PC-3 (cell line): ENCODE measurements around the gene PRR5. TPM values are rescaled to one million over a fixed set of nuclear protein-coding genes. Genes with fewer than 3 reads are reported as not detected.

Experiments
- ATAC-seq: fragments of 200-7000 bp; cut with Tn5 transposase; 2 replicates; pipeline ENCODE4 v1.9.1; 2020; ENCODE audit warnings: mild to moderate bottlenecking, moderate library complexity
- BruUV-seq: library from RNA; stranded (reverse); fragments of 400-500 nt; replicated peaks from 2 replicates; lab custom pipeline; 2021; lab: Mats Ljungman, UMichigan
- CTCF ChIA-PET: fragments of 300-600 bp; sonication (Branson Sonifier 250); formaldehyde crosslinking; loops from one replicate; lab custom pipeline; 2022; ENCODE audit warnings: antibody characterized with exemption; lab: Charles Lee
- POLR2A ChIA-PET: fragments of 300-600 bp; sonication (Branson Sonifier 250); formaldehyde crosslinking; loops from one replicate; lab custom pipeline; 2022; ENCODE audit warnings: antibody characterized with exemption; ENCODE audit not compliant: unreplicated experiment; lab: Charles Lee
- DNase-seq: peaks from one replicate; pipeline ENCODE4 v3.0.0-alpha.2; 2015
- H2AFZ ChIP-seq: fragments of 300-600 bp; sonication (generic); 2 replicates; pipeline ENCODE4 v1.6.0; 2016; ENCODE audit warnings: antibody characterized with exemption, low read length
- H3F3A ChIP-seq: fragments of 300-600 bp; sonication (generic); one replicate; pipeline ENCODE4 v1.6.0; 2017; ENCODE audit warnings: antibody characterized with exemption, low read length, control low read depth, mild to moderate bottlenecking; ENCODE audit not compliant: unreplicated experiment
- H3K27ac ChIP-seq: fragments of 300-600 bp; sonication (generic); 2 replicates; pipeline ENCODE4 v1.5.1; 2016; ENCODE audit warnings: mild to moderate bottlenecking, low read length
- H3K27me3 ChIP-seq: fragments of 300-600 bp; sonication (generic); 2 replicates; pipeline ENCODE4 v1.6.1; 2016; ENCODE audit warnings: low read length, mixed read lengths
- H3K36me3 ChIP-seq: fragments of 300-600 bp; sonication (generic); 2 replicates; pipeline ENCODE4 v1.6.1; 2016; ENCODE audit warnings: low read depth, mixed run types, low read length, mixed read lengths
- H3K4me1 ChIP-seq: fragments of 300-600 bp; sonication (generic); 2 replicates; pipeline ENCODE4 v1.5.1; 2016; ENCODE audit warnings: low read length; ENCODE audit not compliant: insufficient read depth
- H3K4me2 ChIP-seq: fragments of 300-600 bp; sonication (generic); 2 replicates; pipeline ENCODE4 v1.6.0; 2016; ENCODE audit warnings: low read length
- H3K4me3 ChIP-seq: fragments of 300-600 bp; sonication (generic); 2 replicates; pipeline ENCODE4 v1.5.1; 2016; ENCODE audit warnings: mild to moderate bottlenecking, low read length, mixed read lengths
- H3K79me2 ChIP-seq: fragments of 300-600 bp; sonication (generic); 2 replicates; pipeline ENCODE4 v1.6.1; 2017; ENCODE audit warnings: low read length, mixed read lengths
- H3K9ac ChIP-seq: fragments of 300-600 bp; sonication (generic); 2 replicates; pipeline ENCODE4 v1.6.0; 2016; ENCODE audit warnings: mild to moderate bottlenecking, low read length
- H3K9me2 ChIP-seq: fragments of 300-600 bp; sonication (generic); replicated peaks from 2 replicates; pipeline ENCODE4 v1.6.1; 2016; ENCODE audit warnings: mixed run types, low read length, mixed read lengths
- H3K9me3 ChIP-seq: fragments of 300-600 bp; sonication (generic); 2 replicates; pipeline ENCODE4 v1.6.1; 2016; ENCODE audit warnings: low read length, mixed read lengths
- H4K20me1 ChIP-seq: fragments of 300-600 bp; sonication (generic); 2 replicates; pipeline ENCODE4 v1.6.1; 2016; ENCODE audit warnings: low read length, mixed read lengths
- EZH2 ChIP-seq: fragments of 300-600 bp; sonication (generic); IDR thresholded peaks from one replicate; pipeline ENCODE4 v1.6.1; 2017; ENCODE audit warnings: antibody characterized with exemption, mild to moderate bottlenecking, low read length; ENCODE audit not compliant: unreplicated experiment
- EZH2phosphoT487 ChIP-seq: fragments of 300-600 bp; sonication (generic); IDR thresholded peaks from 2 replicates; pipeline ENCODE4 v1.6.1; 2018; ENCODE audit warnings: mild to moderate bottlenecking, antibody characterized with exemption, low read length, borderline replicate concordance
- intact Hi-C: fragments of 100-400 bp; cut with micrococcal nuclease; formaldehyde crosslinking; loops from 2 replicates; pipeline ENCODE4 v1.9.0; 2023
- total RNA-seq: library from RNA; depleted of rRNA; stranded (reverse); fragments of >200 nt; gene quantifications from 2 replicates; pipeline ENCODE4 v1.2.3, GENCODE V29; 2014
- TF ChIP-seq, protein P1 (sequence below): fragments of 300-600 bp; sonication (generic); conservative IDR thresholded peaks from 2 replicates; pipeline ENCODE4 v1.5.1; 2017; ENCODE audit warnings: antibody characterized with exemption, low read depth, mild to moderate bottlenecking, low read length

Gene PRR5
- total RNA-seq, 1 experiment from 2014 or later: 14.5 TPM

GRCh38 chr22:44773082-44773481, 71.1 kb downstream of the PRR5 start:
- no peak overlapping the region for H3K4me3 ChIP-seq
- no peak overlapping the region for H3K9ac ChIP-seq
- no peak for DNase-seq
- ChIA-PET POLR2A (no interaction called here), CTCF (no interaction called here)
- no peak overlapping the region for H3K27ac ChIP-seq
- no peaks in the 10 kb centered on the region for H3K9me3 ChIP-seq
- H3K27me3 ChIP-seq: no peaks in the 10 kb centered on the region
- no peaks in the 10 kb centered on the region for H3F3A ChIP-seq
- TF ChIP-seq EZH2phosphoT487 (no peak), EZH2 (no peak)
- TF ChIP-seq, protein P1, sequence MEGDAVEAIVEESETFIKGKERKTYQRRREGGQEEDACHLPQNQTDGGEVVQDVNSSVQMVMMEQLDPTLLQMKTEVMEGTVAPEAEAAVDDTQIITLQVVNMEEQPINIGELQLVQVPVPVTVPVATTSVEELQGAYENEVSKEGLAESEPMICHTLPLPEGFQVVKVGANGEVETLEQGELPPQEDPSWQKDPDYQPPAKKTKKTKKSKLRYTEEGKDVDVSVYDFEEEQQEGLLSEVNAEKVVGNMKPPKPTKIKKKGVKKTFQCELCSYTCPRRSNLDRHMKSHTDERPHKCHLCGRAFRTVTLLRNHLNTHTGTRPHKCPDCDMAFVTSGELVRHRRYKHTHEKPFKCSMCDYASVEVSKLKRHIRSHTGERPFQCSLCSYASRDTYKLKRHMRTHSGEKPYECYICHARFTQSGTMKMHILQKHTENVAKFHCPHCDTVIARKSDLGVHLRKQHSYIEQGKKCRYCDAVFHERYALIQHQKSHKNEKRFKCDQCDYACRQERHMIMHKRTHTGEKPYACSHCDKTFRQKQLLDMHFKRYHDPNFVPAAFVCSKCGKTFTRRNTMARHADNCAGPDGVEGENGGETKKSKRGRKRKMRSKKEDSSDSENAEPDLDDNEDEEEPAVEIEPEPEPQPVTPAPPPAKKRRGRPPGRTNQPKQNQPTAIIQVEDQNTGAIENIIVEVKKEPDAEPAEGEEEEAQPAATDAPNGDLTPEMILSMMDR: no peak
- H3K4me1 ChIP-seq: no peaks in the 10 kb centered on the region
- intact Hi-C loops: no loop called here
- no peak overlapping the region for H2AFZ ChIP-seq
- no TSS peak for BruUV-seq
- no peaks in the 10 kb centered on the region for H4K20me1 ChIP-seq
- H3K79me2 ChIP-seq: peaks cover 19% of the 10 kb centered on the region
- no peaks in the 10 kb centered on the region for H3K36me3 ChIP-seq
- ATAC-seq: no peak
- H3K9me2 ChIP-seq: no peaks in the 10 kb centered on the region
- H3K4me2 ChIP-seq: no peak overlapping the region

DNA sequence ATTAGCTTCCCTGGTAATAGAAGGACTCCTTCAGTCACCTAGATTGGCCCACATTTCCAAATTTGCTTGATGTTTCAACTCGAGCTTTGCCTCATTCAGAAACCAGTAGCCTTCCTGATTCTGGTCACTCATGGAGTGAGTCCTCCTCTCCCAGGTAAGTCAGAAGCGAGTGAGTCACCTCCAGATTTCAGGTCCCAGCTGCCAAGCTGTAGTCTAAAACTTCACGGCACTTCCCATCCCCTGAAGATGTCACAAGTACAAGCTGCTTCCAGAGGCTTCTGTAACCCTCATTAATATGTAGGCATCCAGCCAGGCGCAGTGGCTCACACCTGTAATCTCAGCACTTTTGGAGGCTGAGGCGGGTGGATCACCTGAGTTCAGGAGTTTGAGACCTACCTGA, 73.9 kb downstream of the PRR5 start:
- Histone ChIP-seq H3K27me3 (no peaks in the 10 kb centered on the region), H3F3A (no peaks in the 10 kb centered on the region), H3K4me3 (no peak overlapping the region), H3K9ac (no peak overlapping the region), H2AFZ (no peak overlapping the region), H3K79me2 (peaks cover 13% of the 10 kb centered on the region), H3K36me3 (no peaks in the 10 kb centered on the region), H3K4me1 (no peaks in the 10 kb centered on the region), H3K27ac (no peak overlapping the region), H3K4me2 (no peak overlapping the region), H3K9me2 (no peaks in the 10 kb centered on the region), H3K9me3 (no peaks in the 10 kb centered on the region), H4K20me1 (no peaks in the 10 kb centered on the region)
- BruUV-seq: no TSS peak
- no peak for TF ChIP-seq EZH2
- TF ChIP-seq, protein P1: no peak
- no peak for TF ChIP-seq EZH2phosphoT487
- DNase-seq (peak; percentile 21), ATAC-seq (no peak)
- ChIA-PET CTCF (no interaction called here), POLR2A (no interaction called here)
- intact Hi-C loops: no loop called here

GRCh38 chr22:44776605-44777363, 74.8 kb downstream of the PRR5 start:
- no TSS peak for BruUV-seq
- Histone ChIP-seq H3K27ac (no peak overlapping the region), H3K4me1 (no peaks in the 10 kb centered on the region), H3K9ac (no peak overlapping the region), H3K4me2 (no peak overlapping the region), H4K20me1 (no peaks in the 10 kb centered on the region), H3K9me2 (no peaks in the 10 kb centered on the region), H3F3A (no peaks in the 10 kb centered on the region), H2AFZ (no peak overlapping the region), H3K27me3 (no peaks in the 10 kb centered on the region), H3K4me3 (no peak overlapping the region), H3K9me3 (no peaks in the 10 kb centered on the region), H3K79me2 (peaks cover 10% of the 10 kb centered on the region), H3K36me3 (no peaks in the 10 kb centered on the region)
- ChIA-PET POLR2A (no interaction called here), CTCF (no interaction called here)
- TF ChIP-seq EZH2 (no peak), EZH2phosphoT487 (no peak)
- TF ChIP-seq, protein P1: no peak
- DNase-seq: no peak
- no peak for ATAC-seq
- intact Hi-C loops: no loop called here
